GM18526 (cell line): ENCODE results near the gene CNIH2.

Experiments used
- POLR2A ChIP-seq: IDR thresholded peaks from 3 replicates; pipeline ENCODE4 v1.6.1; 2011; ENCODE audit not compliant: insufficient read length; ENCODE audit errors: extremely low read depth

CNIH2 gene

DNA sequence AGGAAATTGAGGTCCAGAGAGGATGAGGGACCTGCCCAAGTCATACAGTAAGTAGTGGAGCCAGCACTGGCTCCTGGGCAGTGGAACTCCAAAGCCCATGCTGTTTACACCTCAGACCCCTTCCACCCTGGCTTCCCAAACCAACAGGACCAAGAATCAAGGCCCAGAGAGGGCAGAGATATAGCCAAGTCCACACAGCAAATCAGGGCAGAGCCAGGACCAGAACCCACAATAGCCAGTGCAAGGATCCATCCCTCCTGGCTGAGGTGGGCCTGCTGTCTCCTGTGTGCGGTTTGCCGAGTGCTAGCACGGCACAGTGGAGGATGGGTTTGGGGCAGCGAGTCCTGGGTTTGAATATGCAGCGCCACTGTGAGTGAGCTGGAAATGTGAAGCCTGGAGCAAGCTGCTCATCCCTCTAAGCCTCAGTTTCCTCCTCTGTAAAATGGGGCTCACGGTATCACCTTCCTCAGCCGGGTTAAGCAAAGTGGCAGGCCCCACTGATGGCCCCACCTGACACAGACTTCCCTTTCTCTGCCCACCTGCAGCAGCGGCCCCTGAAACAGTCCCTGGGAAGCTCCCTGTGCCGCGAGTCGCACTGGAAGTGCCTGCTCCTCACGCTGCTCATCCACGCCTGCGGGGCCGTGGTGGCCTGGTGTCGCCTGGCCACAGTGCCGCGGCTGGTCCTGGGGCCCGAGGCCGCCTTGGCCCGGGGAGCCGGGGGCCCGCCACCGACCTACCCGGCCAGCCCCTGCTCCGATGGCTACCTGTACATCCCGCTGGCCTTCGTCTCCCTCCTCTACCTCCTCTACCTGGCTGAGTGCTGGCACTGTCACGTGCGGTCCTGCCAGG lies 16.0 kb downstream of the CNIH2 start:
- no peak for TF ChIP-seq POLR2A

DNA sequence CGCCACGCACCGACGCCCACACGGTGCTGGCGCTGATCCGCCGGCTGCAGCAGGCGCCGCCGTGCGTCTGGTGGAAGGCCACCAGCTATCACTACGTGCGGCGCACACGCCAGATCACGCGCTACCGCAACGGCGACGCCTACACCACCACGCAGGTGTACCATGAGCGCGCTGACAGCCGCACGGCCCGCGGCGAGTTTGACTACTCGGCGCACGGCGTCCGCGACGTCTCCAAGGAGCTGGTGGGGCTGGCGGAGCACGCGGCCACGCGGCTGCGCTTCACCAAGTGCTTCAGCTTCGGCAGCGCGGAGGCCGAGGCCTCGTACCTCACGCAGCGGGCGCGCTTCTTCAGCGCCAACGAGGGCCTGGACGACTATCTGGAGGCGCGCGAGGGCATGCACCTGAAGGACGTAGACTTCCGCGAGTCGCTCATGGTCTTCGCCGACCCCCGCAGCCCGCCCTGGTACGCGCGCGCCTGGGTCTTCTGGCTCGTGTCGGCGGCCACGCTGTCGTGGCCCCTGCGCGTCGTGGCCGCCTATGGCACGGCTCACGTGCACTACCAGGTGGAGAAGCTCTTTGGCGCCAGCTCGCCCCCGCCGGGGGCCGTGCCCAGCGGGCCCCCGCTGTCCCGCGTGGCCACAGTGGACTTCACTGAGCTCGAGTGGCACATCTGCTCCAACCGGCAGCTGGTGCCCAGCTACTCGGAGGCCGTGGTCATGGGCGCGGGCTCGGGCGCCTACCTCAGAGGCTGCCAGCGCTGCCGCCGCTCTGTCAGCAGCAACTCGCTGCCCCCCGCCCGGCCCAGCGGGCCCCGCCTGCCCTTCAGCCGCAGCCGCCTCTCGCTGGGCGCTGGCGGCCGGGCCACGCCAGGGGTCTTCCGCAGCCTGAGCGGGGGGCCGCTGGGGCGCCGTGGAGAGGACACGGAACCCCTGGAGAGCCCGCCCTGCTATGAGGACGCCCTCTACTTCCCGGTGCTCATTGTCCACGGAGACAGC lies 16.9 kb downstream of the CNIH2 start:
- TF ChIP-seq POLR2A, result no peak

DNA sequence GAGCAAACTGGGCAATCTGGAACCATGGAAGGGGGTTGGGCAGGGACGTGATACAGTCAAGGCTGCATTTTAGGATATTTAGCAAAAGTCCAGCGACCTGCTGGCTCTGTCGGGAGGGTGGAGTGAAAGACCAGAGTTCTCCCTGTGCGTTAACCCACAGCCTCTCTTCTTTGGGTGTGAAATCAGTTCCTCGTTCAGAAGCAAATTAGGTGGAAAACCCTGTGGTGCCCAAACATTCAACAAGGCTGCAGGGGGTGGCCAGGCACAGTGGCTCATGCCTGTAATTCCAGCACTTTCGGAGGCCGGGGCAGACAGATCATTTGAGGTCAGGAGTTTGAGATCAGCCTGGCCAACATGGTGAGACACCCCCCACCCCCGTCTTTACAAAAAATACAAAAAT lies 19.6 kb downstream of the CNIH2 start:
- no peak for TF ChIP-seq POLR2A

DNA sequence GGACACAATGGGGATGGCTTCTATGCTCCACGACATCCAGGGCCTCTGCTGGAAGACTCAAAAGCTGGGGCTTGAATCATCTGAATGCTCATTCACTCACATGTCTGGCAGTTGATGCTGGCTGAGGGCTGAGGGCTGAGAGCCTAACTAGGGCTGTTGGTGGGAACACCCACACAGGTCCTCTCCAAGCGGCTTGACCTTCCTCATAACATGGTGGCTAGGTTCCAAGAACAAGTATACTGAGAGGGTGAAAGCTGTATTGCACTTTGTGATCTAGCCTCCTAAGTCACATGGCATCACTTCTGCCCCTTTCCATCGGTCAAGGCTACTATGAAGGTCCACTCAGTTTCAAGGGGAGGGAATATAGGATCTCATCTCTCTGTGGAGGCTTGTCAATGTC lies 21.2 kb downstream of the CNIH2 start:
- TF ChIP-seq POLR2A, result no peak

DNA sequence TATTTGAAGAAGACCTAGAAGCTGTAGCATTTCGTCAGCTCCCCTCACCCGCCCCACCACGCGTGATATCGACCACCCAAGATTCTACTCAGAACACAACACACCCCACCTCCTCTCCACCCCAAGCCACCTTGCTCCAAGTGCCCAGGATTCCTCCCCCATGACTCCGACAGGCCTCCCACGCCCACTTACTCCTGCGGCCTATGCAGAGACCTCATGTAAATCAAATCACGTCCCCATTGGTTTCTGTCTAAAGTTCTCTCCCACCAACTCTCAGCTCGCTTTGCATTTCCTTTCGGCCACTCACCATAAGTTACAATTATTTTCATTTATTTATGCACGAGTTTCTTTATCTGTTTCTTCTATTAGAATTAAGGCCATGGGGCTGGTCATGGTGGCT lies 24.7 kb downstream of the CNIH2 start:
- TF ChIP-seq POLR2A, result no peak

DNA sequence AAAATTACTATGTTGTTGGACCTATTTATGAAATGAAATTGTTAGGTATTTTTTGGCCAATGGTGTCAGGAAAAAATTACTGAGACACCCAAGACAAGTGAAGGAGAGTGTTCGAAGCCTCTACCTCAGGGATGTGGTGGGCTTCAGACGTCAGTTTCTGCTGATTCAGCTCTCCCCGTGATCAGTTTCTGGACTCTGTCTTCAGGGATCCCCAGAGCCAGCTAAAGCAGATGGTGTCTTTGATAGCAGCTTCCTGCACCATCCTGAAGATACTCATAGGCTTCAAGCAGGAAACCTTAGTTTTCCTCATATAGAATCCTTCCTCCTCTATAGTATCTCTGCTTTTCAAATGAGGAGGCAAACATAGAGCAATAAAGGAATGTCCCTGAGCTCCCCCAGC lies 31.5 kb downstream of the CNIH2 start:
- TF ChIP-seq POLR2A, result no peak

DNA sequence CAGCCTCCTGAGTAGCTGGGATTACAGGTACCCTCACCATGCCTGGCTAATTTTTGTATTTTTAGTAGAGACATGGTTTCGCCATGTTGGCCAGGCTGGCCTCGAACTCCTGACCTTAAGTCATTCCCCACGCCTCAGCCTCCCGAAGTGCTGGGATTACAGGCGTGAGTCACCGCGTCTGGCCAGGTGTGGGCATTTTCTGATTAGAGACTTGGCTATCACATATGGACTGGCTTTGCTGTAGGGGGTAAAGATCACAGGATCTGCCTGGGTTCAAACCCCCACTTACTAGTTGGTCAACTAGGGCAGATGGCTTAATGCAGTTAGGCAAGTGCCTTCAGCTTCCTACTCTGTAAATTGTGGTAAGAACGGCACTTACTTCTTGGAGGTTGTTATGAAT lies 32.3 kb downstream of the CNIH2 start:
- no peak for TF ChIP-seq POLR2A

DNA sequence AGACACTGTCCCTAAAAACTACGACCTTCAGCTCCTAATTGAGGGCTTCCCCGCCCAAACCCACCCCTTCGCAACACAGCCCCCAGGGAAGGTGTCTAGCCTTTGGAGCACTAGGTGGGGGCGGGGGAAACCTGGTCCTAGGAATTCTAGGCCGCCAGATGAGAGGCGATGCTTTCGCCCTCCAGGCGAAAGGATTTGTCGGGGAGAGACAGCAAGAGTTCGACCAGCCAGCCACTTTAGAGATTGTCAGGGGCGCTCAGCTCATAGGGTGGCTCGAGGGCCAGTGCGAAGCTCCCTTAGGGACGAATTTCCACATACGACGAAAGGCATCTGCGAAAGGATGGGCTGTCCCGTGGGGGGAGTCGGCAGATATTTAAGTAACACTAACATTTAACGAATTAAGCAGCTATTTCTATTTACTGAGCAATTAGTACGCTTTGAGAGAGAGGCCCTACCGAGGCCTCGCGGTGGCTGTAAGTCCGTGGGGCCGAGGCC lies 33.5 kb downstream of the CNIH2 start:
- no peak for TF ChIP-seq POLR2A

DNA sequence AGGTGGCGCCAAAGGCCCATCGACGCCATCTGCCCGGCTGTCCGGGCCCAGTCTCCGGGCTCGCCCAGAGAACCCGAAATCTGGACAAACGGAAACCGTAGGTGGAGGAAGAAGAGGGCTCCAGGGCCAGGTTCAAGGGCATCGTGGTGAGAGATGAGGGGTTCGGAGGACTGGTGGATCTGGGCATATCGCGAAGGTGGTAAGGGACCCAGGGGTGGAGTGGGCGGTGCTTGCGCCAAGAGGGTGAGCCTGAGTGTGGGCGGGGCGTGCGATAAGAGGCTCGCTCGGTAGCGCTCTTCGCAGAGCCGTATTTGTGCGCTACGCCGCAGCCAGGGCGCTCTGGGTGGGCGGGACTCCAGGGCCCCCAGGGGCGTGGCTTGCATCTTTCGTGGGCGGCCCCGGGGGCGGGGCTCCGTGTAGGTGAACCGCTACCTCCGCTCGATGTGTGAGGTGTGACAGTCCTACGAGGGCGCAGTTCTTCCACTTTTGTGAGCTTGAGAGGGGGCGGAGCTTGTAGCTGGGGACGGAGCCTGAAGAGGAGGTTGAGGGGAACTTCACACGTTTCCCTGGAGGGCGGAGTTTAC lies 34.1 kb downstream of the CNIH2 start:
- TF ChIP-seq POLR2A, result peak; percentile 45

DNA sequence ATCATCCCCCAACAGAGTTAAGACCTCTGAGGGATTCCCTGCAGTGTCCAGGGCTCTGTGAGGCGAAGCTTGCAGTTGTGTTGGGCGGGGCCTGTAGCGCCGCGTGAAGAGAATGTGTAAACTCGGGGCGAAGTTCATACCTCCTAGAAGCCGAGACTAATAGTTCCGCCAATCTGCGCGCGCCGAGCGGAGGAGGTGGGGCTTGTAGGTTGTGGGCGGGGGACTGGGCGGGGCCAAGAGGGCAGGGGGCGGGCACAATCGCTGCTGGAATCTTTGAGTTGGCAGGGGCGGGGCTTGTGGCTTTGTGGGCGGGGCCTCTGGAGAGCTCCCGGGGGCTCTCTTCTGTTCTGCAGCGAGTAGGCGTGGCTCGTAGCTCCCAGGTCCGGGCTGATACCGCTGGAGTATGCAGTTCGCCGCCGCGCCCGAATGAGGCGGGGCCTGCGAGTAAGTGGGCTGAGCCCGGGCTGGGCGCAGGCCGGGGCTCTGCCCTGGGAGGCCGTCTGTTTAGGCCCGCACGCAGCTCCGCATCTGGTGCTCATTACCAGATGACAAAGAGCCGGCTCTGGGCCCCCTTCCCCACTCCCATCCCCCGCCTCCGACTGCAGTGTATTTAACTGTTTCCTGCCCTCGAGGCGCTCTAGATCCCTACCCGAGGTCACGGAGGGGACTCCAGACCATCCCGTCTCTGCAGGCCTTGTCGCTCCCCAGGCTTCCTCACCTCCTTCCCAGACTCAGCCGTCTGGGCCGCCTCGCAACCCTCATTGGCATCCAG lies 34.8 kb downstream of the CNIH2 start:
- no peak for TF ChIP-seq POLR2A

DNA sequence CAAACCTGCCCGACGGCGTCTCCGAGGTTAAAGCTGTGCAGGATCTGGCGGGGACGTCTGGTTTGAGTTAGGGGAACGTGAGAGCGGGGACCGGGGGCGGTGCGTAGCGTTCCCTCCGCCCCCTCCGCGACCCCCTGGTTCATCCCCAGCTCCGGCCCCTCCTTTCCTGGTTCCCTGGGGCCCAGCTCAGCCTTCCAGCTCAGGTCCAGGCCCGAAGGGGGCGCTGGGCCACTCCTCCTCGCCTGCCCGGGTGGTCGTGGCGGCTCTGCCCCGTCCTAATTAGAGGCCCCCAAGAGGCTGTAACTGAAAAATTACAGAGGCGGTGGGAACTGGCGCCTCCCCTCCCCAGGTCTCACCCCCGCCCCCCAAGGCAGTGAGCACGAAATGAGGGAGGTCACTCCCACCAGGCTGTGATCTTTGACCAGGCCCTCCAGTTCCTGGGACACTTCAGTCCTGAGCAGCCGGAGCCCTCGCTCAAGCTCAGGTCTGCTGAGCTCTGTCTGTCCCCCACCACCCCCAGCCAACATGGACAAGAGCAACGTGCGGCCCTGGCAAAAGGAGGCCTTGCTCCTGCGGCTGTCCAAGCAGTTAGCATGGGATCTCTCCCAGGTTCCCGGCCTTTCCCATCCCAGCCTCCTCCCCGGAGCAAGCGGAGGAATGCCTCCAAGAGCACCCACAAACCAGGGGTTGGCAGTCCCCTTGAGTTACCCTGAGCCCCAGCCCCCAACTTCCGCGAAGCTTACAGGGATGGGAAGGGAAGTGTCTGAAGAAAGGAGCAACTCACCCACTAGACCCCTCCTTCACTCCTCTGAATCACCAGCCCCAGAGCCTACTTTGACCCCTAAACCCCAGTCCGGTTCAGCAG lies 35.6 kb downstream of the CNIH2 start:
- no peak for TF ChIP-seq POLR2A

DNA sequence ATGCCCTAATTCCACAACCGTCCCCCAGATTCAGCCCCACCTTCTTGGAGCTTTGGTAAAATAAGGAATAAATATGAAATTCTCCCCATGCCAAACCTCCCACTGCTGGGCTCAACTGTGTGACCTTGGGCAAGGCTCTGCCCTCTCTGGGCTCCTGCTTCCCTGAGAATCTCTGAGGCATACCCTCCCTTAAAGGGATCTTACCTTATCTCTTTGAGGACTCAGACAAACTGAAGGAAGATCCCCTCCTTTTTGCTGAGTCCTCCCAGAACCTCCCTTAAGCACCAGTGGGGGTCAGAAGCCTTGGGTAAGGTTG lies 36.2 kb downstream of the CNIH2 start:
- TF ChIP-seq POLR2A, result no peak

DNA sequence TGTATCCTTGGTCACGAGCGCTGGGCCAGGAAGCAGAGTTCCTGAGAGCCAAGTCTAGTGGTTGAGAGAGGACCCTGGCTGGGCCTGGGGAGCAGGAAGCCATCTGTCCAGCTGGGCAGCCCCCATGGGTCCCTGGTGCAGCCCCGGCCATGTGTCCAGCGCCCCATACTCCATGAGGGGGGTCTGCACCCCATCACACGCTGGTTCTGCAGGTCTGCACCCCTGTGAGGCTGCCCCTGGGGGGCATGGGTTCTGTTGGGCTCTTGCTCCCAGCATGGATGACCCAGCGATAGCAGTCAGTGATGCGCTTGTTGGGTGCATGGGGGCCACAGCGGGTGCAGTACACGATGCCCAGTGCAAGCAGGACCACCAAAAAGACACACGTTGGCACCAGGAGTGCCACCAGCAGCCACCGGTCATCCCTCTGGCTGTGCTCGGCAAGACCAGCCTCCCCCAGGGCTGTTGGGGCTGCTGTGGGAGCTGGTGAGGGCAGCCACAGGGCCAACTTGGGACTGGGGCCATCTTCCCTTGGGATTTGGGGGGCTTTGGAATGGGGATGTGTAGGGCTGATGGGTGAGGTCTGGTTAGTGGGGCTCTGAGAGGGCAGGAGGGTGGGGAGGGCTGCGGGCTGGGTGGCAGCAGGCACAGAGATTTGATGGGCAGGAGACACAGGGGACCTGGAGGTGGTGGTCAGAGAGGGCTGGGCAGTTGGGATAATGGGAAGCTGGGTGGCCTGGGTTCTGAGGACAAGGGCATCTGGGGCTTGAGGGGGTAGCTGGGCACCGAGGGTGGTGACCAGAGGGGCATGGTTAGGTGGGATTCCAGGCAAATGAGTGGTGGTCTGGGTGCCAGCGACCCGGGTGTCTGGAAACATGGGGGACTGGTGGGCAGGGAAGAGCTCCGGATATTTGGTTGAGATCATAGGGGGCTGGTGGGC lies 36.9 kb downstream of the CNIH2 start:
- TF ChIP-seq POLR2A, result no peak
